ENCODE results near the gene NOC2L.

DNA sequence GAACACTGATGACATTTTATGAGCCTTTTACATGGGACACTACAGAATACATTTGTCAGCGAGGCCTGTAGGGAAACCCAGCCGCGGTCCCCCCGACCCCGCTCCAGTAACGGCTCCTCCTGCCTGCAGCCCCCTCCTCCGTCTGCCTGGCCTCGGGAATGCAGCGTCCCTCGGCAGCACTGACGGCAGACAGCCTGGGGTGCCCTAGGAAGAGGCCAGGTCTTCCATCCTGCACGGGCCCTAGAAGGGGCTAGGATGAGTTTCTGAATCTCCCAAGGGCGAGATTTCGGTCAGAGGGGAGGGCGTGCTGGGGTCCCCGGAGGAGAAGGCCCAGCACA is 26.9 kb downstream of the NOC2L start:
- TF ChIP-seq, protein P1, sequence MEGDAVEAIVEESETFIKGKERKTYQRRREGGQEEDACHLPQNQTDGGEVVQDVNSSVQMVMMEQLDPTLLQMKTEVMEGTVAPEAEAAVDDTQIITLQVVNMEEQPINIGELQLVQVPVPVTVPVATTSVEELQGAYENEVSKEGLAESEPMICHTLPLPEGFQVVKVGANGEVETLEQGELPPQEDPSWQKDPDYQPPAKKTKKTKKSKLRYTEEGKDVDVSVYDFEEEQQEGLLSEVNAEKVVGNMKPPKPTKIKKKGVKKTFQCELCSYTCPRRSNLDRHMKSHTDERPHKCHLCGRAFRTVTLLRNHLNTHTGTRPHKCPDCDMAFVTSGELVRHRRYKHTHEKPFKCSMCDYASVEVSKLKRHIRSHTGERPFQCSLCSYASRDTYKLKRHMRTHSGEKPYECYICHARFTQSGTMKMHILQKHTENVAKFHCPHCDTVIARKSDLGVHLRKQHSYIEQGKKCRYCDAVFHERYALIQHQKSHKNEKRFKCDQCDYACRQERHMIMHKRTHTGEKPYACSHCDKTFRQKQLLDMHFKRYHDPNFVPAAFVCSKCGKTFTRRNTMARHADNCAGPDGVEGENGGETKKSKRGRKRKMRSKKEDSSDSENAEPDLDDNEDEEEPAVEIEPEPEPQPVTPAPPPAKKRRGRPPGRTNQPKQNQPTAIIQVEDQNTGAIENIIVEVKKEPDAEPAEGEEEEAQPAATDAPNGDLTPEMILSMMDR (IDR thresholded peaks at IDR 0.05), result no peak
- no peak for TF ChIP-seq POLR2AphosphoS5 (IDR thresholded peaks at IDR 0.05)

All from breast epithelium (tissue), 3 donors.